WTC11 (cell line): ENCODE measurements around the gene FBXL4. TPM values are rescaled to one million over a fixed set of nuclear protein-coding genes. Genes with fewer than 3 reads are reported as not detected.

Experiments
- ATAC-seq: fragments of 200-7000 bp; cut with Tn5 transposase; 2 replicates; pipeline ENCODE4 v1.10.0; 2021; ENCODE audit warnings: mild to moderate bottlenecking, moderate library complexity
- CTCF ChIA-PET: fragments of 300-600 bp; sonication (Branson Sonifier 250); formaldehyde crosslinking; loops from one replicate; lab custom pipeline; 2021; ENCODE audit warnings: antibody characterized with exemption; lab: Charles Lee
- POLR2A ChIA-PET: fragments of 350-600 bp; sonication (Branson Sonifier 250); formaldehyde crosslinking; loops from one replicate; lab custom pipeline; 2021; ENCODE audit warnings: antibody characterized with exemption; lab: Charles Lee
- DNase-seq: peaks from one replicate; pipeline ENCODE4 v3.0.0; 2021; ENCODE audit warnings: low spot score
- H3K27ac Mint-ChIP-seq: 2 replicates; pipeline ENCODE4 v1.8.0; 2021; ENCODE audit warnings: mixed read lengths
- H3K27me3 Mint-ChIP-seq: 2 replicates; pipeline ENCODE4 v1.8.0; 2021; ENCODE audit warnings: low read depth, mild to moderate bottlenecking, moderate library complexity, mixed read lengths
- H3K36me3 Mint-ChIP-seq: 2 replicates; pipeline ENCODE4 v1.8.0; 2021; ENCODE audit warnings: mixed read lengths
- H3K4me1 Mint-ChIP-seq: 2 replicates; pipeline ENCODE4 v1.8.0; 2022; ENCODE audit warnings: mixed read lengths
- H3K4me3 Mint-ChIP-seq: 2 replicates; pipeline ENCODE4 v1.8.0; 2021; ENCODE audit warnings: mild to moderate bottlenecking, moderate library complexity, mixed read lengths
- H3K9me3 Mint-ChIP-seq: 2 replicates; pipeline ENCODE4 v1.8.0; 2021; ENCODE audit warnings: mixed read lengths
- CBFB ChIP-seq: sonication (generic); formaldehyde crosslinking; IDR thresholded peaks from 2 replicates; pipeline ENCODE4 v1.8.1; 2022; ENCODE audit warnings: mild to moderate bottlenecking, low read depth, missing genetic modification reagents
- FOXK1 ChIP-seq: sonication (generic); formaldehyde crosslinking; IDR thresholded peaks from 2 replicates; pipeline ENCODE4 v1.8.0; 2022; ENCODE audit warnings: mild to moderate bottlenecking, moderate library complexity, missing genetic modification reagents
- MAX ChIP-seq: sonication (generic); formaldehyde crosslinking; IDR thresholded peaks from 2 replicates; pipeline ENCODE4 v1.8.0; 2022; ENCODE audit warnings: mild to moderate bottlenecking, missing genetic modification reagents
- MYBL2 ChIP-seq: sonication (generic); formaldehyde crosslinking; IDR thresholded peaks from 2 replicates; pipeline ENCODE4 v1.8.1; 2023; ENCODE audit warnings: mild to moderate bottlenecking, moderate library complexity, missing genetic modification reagents
- OVOL2 ChIP-seq: fragments of 250-450 bp; sonication (Bioruptor Pico); IDR thresholded peaks from 2 replicates; pipeline ENCODE4 v1.9.0; 2021; ENCODE audit warnings: mild to moderate bottlenecking, borderline replicate concordance
- SMAD3 ChIP-seq: sonication (generic); formaldehyde crosslinking; IDR thresholded peaks from 2 replicates; pipeline ENCODE4 v1.8.0; 2022; ENCODE audit warnings: missing genetic modification reagents, mild to moderate bottlenecking, borderline replicate concordance
- SOX15 ChIP-seq: fragments of 250-450 bp; sonication (Bioruptor Pico); IDR thresholded peaks from 2 replicates; pipeline ENCODE4 v1.9.0; 2021; ENCODE audit warnings: mild to moderate bottlenecking
- SP1 ChIP-seq: sonication (generic); formaldehyde crosslinking; conservative IDR thresholded peaks from 2 replicates; pipeline ENCODE4 v1.8.1; 2022; ENCODE audit warnings: missing genetic modification reagents
- TP53 ChIP-seq: sonication (generic); formaldehyde crosslinking; IDR thresholded peaks from 2 replicates; pipeline ENCODE4 v1.8.1; 2023; ENCODE audit warnings: mild to moderate bottlenecking, missing genetic modification reagents
- ZNF423 ChIP-seq: fragments of 250-450 bp; sonication (Bioruptor Pico); IDR thresholded peaks from 2 replicates; pipeline ENCODE4 v2.1.2; 2022; ENCODE audit warnings: mild to moderate bottlenecking, moderate library complexity
- total RNA-seq: library from RNA; stranded (reverse); gene quantifications from 3 replicates; pipeline ENCODE4 v1.2.3, GENCODE V29; 2021
- TF ChIP-seq, protein P1 (sequence below): fragments of 250-450 bp; sonication (Bioruptor Pico); IDR thresholded peaks from 2 replicates; pipeline ENCODE4 v2.1.2; 2022; ENCODE audit warnings: mild to moderate bottlenecking, moderate library complexity
- TF ChIP-seq, protein P2 (sequence below): sonication (generic); formaldehyde crosslinking; IDR thresholded peaks from 2 replicates; pipeline ENCODE4 v1.8.0; 2023; ENCODE audit warnings: missing genetic modification reagents, mild to moderate bottlenecking, borderline replicate concordance
- TF ChIP-seq, protein P3 (sequence below): sonication (generic); formaldehyde crosslinking; IDR thresholded peaks from 2 replicates; pipeline ENCODE4 v1.8.0; 2022; ENCODE audit warnings: mild to moderate bottlenecking, missing genetic modification reagents
- TF ChIP-seq, protein P4 (sequence below): sonication (generic); formaldehyde crosslinking; IDR thresholded peaks from 2 replicates; pipeline ENCODE4 v1.8.0; 2023; ENCODE audit warnings: mild to moderate bottlenecking, missing genetic modification reagents
- TF ChIP-seq, protein P5 (sequence below): fragments of 250-450 bp; sonication (Bioruptor Pico); IDR thresholded peaks from 2 replicates; pipeline ENCODE4 v1.9.0; 2021; ENCODE audit warnings: mild to moderate bottlenecking

Gene FBXL4
- total RNA-seq, 1 experiment from 2014 or later = 10.3 TPM

- Mint-ChIP-seq H3K27ac (no peak overlapping the region), H3K4me3 (no peak overlapping the region), H3K27me3 (no peaks in the 10 kb centered on the region), H3K4me1 (peaks cover 16% of the 10 kb centered on the region), H3K9me3 (peaks cover 8% of the 10 kb centered on the region; the same call in 1 of the 2 replicates), H3K36me3 (no peaks in the 10 kb centered on the region)
- ATAC-seq = no peak
- no peak for DNase-seq
- ChIA-PET CTCF (interaction anchor here (3.3 kb wide), 1 partner anchor 31 kb away, joined by 10 read pairs; no protein-coding TSS in a partner anchor), POLR2A (no interaction called here)
- TF ChIP-seq CBFB (CRISPR knock-in tag) = no peak
These were observed 1.8 kb upstream of the FBXL4 start for GRCh38 chr6:98949589-98949988.

- Mint-ChIP-seq H3K4me1 (peaks cover 16% of the 10 kb centered on the region), H3K9me3 (peaks cover 27% of the 10 kb centered on the region), H3K27me3 (no peaks in the 10 kb centered on the region), H3K27ac (peak overlapping the region; percentile 86), H3K4me3 (peak overlapping the region; percentile 88), H3K36me3 (peaks cover 15% of the 10 kb centered on the region)
- DNase-seq (no peak), ATAC-seq (no peak)
- CTCF ChIA-PET = interaction anchor here (3.3 kb wide), 1 partner anchor 34 kb away, joined by 10 read pairs; no protein-coding TSS in a partner anchor
- TF ChIP-seq OVOL2 (CRISPR knock-in tag) (no peak), MAX (CRISPR knock-in tag) (peak; percentile 66; the same call in 1 of the 2 replicates), SP1 (CRISPR knock-in tag) (no peak)
- TF ChIP-seq, protein P1, sequence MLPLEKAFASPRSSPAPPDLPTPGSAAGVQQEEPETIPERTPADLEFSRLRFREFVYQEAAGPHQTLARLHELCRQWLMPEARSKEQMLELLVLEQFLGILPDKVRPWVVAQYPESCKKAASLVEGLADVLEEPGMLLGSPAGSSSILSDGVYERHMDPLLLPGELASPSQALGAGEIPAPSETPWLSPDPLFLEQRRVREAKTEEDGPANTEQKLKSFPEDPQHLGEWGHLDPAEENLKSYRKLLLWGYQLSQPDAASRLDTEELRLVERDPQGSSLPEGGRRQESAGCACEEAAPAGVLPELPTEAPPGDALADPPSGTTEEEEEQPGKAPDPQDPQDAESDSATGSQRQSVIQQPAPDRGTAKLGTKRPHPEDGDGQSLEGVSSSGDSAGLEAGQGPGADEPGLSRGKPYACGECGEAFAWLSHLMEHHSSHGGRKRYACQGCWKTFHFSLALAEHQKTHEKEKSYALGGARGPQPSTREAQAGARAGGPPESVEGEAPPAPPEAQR = no peak
- POLR2A ChIA-PET = no interaction called here
These were observed 801 bp downstream of the FBXL4 start for GRCh38 chr6:98946879-98947410.

DNA sequence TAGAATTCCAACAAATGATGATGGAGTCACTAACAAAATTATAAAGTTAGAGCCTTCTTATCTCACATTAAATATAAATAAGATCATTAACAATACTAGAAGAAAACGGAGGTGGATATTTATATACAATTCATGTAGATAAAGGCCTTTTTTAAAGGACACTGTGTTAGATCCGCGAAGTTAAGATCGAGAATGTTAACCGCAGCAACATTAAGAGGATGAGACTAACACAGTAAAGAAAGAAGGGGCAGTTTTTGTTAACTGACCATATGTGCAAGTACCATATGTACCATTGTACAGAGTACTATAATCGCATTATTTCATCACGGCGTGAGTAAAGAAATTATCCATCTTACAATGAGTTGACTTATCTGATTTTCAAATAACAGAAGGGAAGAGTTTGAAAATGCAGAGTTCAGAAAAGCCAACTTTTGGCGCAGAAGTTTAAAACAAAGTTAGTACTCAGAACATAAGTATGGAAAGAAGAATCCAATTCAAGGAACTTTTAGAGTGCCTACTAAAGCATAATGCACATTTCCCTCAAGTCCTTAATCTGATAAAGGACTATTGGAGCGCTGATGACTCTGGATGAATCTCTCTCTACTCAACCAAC is 1.4 kb downstream of the FBXL4 start:
- no peaks in the 10 kb centered on the region for H3K27me3 Mint-ChIP-seq
- ChIA-PET CTCF (interaction anchor here (3.3 kb wide), 1 partner anchor 34 kb away, joined by 10 read pairs; no protein-coding TSS in a partner anchor), POLR2A (no interaction called here)

More for the DNA sequence above, 1.4 kb downstream of the FBXL4 start:
- peaks cover 16% of the 10 kb centered on the region for H3K4me1 Mint-ChIP-seq
- TF ChIP-seq OVOL2 (CRISPR knock-in tag) = no peak
- TF ChIP-seq, protein P2, sequence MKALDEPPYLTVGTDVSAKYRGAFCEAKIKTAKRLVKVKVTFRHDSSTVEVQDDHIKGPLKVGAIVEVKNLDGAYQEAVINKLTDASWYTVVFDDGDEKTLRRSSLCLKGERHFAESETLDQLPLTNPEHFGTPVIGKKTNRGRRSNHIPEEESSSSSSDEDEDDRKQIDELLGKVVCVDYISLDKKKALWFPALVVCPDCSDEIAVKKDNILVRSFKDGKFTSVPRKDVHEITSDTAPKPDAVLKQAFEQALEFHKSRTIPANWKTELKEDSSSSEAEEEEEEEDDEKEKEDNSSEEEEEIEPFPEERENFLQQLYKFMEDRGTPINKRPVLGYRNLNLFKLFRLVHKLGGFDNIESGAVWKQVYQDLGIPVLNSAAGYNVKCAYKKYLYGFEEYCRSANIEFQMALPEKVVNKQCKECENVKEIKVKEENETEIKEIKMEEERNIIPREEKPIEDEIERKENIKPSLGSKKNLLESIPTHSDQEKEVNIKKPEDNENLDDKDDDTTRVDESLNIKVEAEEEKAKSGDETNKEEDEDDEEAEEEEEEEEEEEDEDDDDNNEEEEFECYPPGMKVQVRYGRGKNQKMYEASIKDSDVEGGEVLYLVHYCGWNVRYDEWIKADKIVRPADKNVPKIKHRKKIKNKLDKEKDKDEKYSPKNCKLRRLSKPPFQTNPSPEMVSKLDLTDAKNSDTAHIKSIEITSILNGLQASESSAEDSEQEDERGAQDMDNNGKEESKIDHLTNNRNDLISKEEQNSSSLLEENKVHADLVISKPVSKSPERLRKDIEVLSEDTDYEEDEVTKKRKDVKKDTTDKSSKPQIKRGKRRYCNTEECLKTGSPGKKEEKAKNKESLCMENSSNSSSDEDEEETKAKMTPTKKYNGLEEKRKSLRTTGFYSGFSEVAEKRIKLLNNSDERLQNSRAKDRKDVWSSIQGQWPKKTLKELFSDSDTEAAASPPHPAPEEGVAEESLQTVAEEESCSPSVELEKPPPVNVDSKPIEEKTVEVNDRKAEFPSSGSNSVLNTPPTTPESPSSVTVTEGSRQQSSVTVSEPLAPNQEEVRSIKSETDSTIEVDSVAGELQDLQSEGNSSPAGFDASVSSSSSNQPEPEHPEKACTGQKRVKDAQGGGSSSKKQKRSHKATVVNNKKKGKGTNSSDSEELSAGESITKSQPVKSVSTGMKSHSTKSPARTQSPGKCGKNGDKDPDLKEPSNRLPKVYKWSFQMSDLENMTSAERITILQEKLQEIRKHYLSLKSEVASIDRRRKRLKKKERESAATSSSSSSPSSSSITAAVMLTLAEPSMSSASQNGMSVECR (CRISPR knock-in tag) = no peak
- no peak for TF ChIP-seq MYBL2 (CRISPR knock-in tag)
- TF ChIP-seq, protein P3, sequence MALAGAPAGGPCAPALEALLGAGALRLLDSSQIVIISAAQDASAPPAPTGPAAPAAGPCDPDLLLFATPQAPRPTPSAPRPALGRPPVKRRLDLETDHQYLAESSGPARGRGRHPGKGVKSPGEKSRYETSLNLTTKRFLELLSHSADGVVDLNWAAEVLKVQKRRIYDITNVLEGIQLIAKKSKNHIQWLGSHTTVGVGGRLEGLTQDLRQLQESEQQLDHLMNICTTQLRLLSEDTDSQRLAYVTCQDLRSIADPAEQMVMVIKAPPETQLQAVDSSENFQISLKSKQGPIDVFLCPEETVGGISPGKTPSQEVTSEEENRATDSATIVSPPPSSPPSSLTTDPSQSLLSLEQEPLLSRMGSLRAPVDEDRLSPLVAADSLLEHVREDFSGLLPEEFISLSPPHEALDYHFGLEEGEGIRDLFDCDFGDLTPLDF (CRISPR knock-in tag) = no peak
- TF ChIP-seq TP53 = no peak
- TF ChIP-seq FOXK1 = no peak
- TF ChIP-seq, protein P4, sequence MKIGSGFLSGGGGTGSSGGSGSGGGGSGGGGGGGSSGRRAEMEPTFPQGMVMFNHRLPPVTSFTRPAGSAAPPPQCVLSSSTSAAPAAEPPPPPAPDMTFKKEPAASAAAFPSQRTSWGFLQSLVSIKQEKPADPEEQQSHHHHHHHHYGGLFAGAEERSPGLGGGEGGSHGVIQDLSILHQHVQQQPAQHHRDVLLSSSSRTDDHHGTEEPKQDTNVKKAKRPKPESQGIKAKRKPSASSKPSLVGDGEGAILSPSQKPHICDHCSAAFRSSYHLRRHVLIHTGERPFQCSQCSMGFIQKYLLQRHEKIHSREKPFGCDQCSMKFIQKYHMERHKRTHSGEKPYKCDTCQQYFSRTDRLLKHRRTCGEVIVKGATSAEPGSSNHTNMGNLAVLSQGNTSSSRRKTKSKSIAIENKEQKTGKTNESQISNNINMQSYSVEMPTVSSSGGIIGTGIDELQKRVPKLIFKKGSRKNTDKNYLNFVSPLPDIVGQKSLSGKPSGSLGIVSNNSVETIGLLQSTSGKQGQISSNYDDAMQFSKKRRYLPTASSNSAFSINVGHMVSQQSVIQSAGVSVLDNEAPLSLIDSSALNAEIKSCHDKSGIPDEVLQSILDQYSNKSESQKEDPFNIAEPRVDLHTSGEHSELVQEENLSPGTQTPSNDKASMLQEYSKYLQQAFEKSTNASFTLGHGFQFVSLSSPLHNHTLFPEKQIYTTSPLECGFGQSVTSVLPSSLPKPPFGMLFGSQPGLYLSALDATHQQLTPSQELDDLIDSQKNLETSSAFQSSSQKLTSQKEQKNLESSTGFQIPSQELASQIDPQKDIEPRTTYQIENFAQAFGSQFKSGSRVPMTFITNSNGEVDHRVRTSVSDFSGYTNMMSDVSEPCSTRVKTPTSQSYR (CRISPR knock-in tag) = no peak
- TF ChIP-seq ZNF423 (CRISPR knock-in tag) = no peak
- no peak for TF ChIP-seq SMAD3
- TF ChIP-seq, protein P5, sequence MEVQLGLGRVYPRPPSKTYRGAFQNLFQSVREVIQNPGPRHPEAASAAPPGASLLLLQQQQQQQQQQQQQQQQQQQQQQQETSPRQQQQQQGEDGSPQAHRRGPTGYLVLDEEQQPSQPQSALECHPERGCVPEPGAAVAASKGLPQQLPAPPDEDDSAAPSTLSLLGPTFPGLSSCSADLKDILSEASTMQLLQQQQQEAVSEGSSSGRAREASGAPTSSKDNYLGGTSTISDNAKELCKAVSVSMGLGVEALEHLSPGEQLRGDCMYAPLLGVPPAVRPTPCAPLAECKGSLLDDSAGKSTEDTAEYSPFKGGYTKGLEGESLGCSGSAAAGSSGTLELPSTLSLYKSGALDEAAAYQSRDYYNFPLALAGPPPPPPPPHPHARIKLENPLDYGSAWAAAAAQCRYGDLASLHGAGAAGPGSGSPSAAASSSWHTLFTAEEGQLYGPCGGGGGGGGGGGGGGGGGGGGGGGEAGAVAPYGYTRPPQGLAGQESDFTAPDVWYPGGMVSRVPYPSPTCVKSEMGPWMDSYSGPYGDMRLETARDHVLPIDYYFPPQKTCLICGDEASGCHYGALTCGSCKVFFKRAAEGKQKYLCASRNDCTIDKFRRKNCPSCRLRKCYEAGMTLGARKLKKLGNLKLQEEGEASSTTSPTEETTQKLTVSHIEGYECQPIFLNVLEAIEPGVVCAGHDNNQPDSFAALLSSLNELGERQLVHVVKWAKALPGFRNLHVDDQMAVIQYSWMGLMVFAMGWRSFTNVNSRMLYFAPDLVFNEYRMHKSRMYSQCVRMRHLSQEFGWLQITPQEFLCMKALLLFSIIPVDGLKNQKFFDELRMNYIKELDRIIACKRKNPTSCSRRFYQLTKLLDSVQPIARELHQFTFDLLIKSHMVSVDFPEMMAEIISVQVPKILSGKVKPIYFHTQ (CRISPR knock-in tag) = no peak
- no peak for TF ChIP-seq SOX15 (CRISPR knock-in tag)
- TF ChIP-seq, all 79 proteins: peak for 0
- no peak for ATAC-seq
- Mint-ChIP-seq H3K4me3 (peak overlapping the region; percentile 88), H3K36me3 (peaks cover 19% of the 10 kb centered on the region), H3K9me3 (peaks cover 31% of the 10 kb centered on the region), H3K27ac (no peak overlapping the region; the same call in 1 of the 2 replicates)
- DNase-seq = no peak
